H9 (cell line): ENCODE data around the gene CHL1. TPM values are rescaled to one million over a fixed set of nuclear protein-coding genes. Genes with fewer than 3 reads are reported as not detected.

Experiments used
- DNase-seq: peaks from one replicate; pipeline ENCODE4 v3.0.0-alpha.2; 2017
- H2AFZ ChIP-seq: one replicate; pipeline ENCODE4 v1.6.1; 2013; ENCODE audit warnings: mild to moderate bottlenecking, low read length, control low read depth, moderate library complexity
- H2AK5ac ChIP-seq: 2 replicates; pipeline ENCODE4 v1.6.1; 2013; ENCODE audit warnings: low read length, control low read depth, mixed read lengths; ENCODE audit not compliant: insufficient read length
- H2BK120ac ChIP-seq: one replicate; pipeline ENCODE4 v1.6.1; 2013; ENCODE audit warnings: low read depth, mild to moderate bottlenecking, low read length, control low read depth, inconsistent platforms; ENCODE audit not compliant: poor library complexity, severe bottlenecking
- H2BK12ac ChIP-seq: 2 replicates; pipeline ENCODE4 v1.6.1; 2013; ENCODE audit warnings: low read length, control low read depth, mixed read lengths, low read depth; ENCODE audit not compliant: insufficient read length
- H2BK15ac ChIP-seq: 2 replicates; pipeline ENCODE4 v1.6.1; 2013; ENCODE audit warnings: low read depth, low read length, control low read depth
- H2BK20ac ChIP-seq: one replicate; pipeline ENCODE4 v1.6.1; 2013; ENCODE audit warnings: low read depth, mild to moderate bottlenecking, low read length, control low read depth, inconsistent platforms; ENCODE audit not compliant: poor library complexity, severe bottlenecking
- H2BK5ac ChIP-seq: 2 replicates; pipeline ENCODE4 v1.6.1; 2013; ENCODE audit warnings: low read length, control low read depth, mixed read lengths; ENCODE audit not compliant: insufficient read length
- H3K14ac ChIP-seq: 2 replicates; pipeline ENCODE4 v1.6.1; 2013; ENCODE audit warnings: low read length, control low read depth; ENCODE audit not compliant: insufficient read depth
- H3K18ac ChIP-seq: 2 replicates; pipeline ENCODE4 v1.6.1; 2013; ENCODE audit warnings: low read depth, mild to moderate bottlenecking, mixed read lengths, low read length, control low read depth; ENCODE audit not compliant: insufficient read length
- H3K23ac ChIP-seq: 2 replicates; pipeline ENCODE4 v1.6.1; 2013; ENCODE audit warnings: low read length, control low read depth, mixed read lengths, low read depth; ENCODE audit not compliant: insufficient read length
- H3K23me2 ChIP-seq: 2 replicates; pipeline ENCODE4 v1.6.1; 2013; ENCODE audit warnings: low read depth, mild to moderate bottlenecking, mixed read lengths, low read length, control low read depth; ENCODE audit not compliant: insufficient read length, poor library complexity, severe bottlenecking
- H3K27ac ChIP-seq: 2 replicates; pipeline ENCODE4 v1.5.1; 2013; ENCODE audit warnings: low read length, control low read depth, mixed read lengths, low read depth; ENCODE audit not compliant: insufficient read length
- H3K27me3 ChIP-seq: 2 replicates; pipeline ENCODE4 v1.6.1; 2013; ENCODE audit warnings: low read length, control low read depth, inconsistent platforms; ENCODE audit not compliant: insufficient read depth
- H3K4ac ChIP-seq: 2 replicates; pipeline ENCODE4 v1.6.1; 2013; ENCODE audit warnings: low read depth, mild to moderate bottlenecking, control low read depth, inconsistent platforms, low read length, moderate library complexity
- H3K4me1 ChIP-seq: 2 replicates; pipeline ENCODE4 v1.6.1; 2013; ENCODE audit warnings: low read length, control low read depth, inconsistent platforms; ENCODE audit not compliant: insufficient read depth
- H3K4me2 ChIP-seq: 2 replicates; pipeline ENCODE4 v1.6.1; 2013; ENCODE audit warnings: low read length, control low read depth, mixed read lengths; ENCODE audit not compliant: insufficient read length, insufficient read depth
- H3K56ac ChIP-seq: 2 replicates; pipeline ENCODE4 v1.6.1; 2013; ENCODE audit warnings: low read depth, mild to moderate bottlenecking, mixed read lengths, low read length, control low read depth; ENCODE audit not compliant: insufficient read length
- H3K79me1 ChIP-seq: 2 replicates; pipeline ENCODE4 v1.6.1; 2013; ENCODE audit warnings: low read depth, mild to moderate bottlenecking, moderate library complexity, low read length, control low read depth, inconsistent platforms; ENCODE audit not compliant: insufficient read depth, poor library complexity, severe bottlenecking
- H3K79me2 ChIP-seq: 2 replicates; pipeline ENCODE4 v1.6.1; 2013; ENCODE audit warnings: low read length, control low read depth, inconsistent platforms; ENCODE audit not compliant: insufficient read depth
- H3K9ac ChIP-seq: 2 replicates; pipeline ENCODE4 v1.6.1; 2013; ENCODE audit warnings: low read length, control low read depth, mixed read lengths; ENCODE audit not compliant: insufficient read length; ENCODE audit errors: extremely low read depth
- H3K9me3 ChIP-seq: one replicate; pipeline ENCODE4 v1.6.1; 2013; ENCODE audit warnings: low read depth, low read length, inconsistent platforms; ENCODE audit not compliant: control insufficient read depth
- H3T11ph ChIP-seq: one replicate; pipeline ENCODE4 v1.6.1; 2013; ENCODE audit warnings: mild to moderate bottlenecking, low read length, control low read depth, inconsistent platforms
- H4K20me1 ChIP-seq: one replicate; pipeline ENCODE4 v1.6.1; 2013; ENCODE audit not compliant: control insufficient read depth, insufficient read length, insufficient read depth
- H4K5ac ChIP-seq: 2 replicates; pipeline ENCODE4 v1.6.1; 2013; ENCODE audit warnings: low read depth, mild to moderate bottlenecking, mixed read lengths, low read length, control low read depth; ENCODE audit not compliant: insufficient read length
- H4K8ac ChIP-seq: replicated peaks from 2 replicates; pipeline ENCODE4 v1.6.1; 2013; ENCODE audit warnings: low read length, control low read depth, mixed read lengths, low read depth; ENCODE audit not compliant: insufficient read length
- H4K91ac ChIP-seq: 2 replicates; pipeline ENCODE4 v1.6.1; 2013; ENCODE audit warnings: low read depth, mild to moderate bottlenecking, moderate library complexity, mixed read lengths, low read length, control low read depth; ENCODE audit not compliant: insufficient read length
- H3K27ac Mint-ChIP-seq, 3 experiments: 2 replicates in 2 of 3; 3 replicates in 1 of 3; pipeline ENCODE4 v1.8.0; 2020 to 2021; ENCODE audit warnings: mixed read lengths in 3 of 3, mild to moderate bottlenecking in 1 of 3, moderate library complexity in 1 of 3
- H3K27me3 Mint-ChIP-seq: 2 replicates; pipeline ENCODE4 v1.8.0; 2021; ENCODE audit warnings: low read depth, mild to moderate bottlenecking, moderate library complexity, mixed read lengths
- H3K36me3 Mint-ChIP-seq, 3 experiments: 2 replicates in 2 of 3; 3 replicates in 1 of 3; pipeline ENCODE4 v1.8.0; 2020 to 2021; ENCODE audit warnings: low read depth in 3 of 3, mixed read lengths in 3 of 3; ENCODE audit not compliant: insufficient read depth in 1 of 3
- H3K4me1 Mint-ChIP-seq, 2 experiments: 2 replicates each; pipeline ENCODE4 v1.8.0; 2020; ENCODE audit warnings: mixed read lengths in 2 of 2
- H3K4me3 Mint-ChIP-seq, 2 experiments: 2 replicates in 1 of 2; 3 replicates in 1 of 2; pipeline ENCODE4 v1.8.0; 2020 to 2021; ENCODE audit warnings: mild to moderate bottlenecking in 2 of 2, mixed read lengths in 2 of 2, moderate library complexity in 1 of 2
- H3K9me3 Mint-ChIP-seq, 2 experiments: 2 replicates in 1 of 2; 3 replicates in 1 of 2; pipeline ENCODE4 v1.8.0; 2020; ENCODE audit warnings: mild to moderate bottlenecking in 2 of 2, mixed read lengths in 2 of 2, moderate library complexity in 1 of 2
- CTCF ChIP-seq: fragments of 200-600 bp; sonication (generic); conservative IDR thresholded peaks from 3 replicates; pipeline ENCODE4 v1.8.0; 2021; ENCODE audit warnings: antibody characterized with exemption, mild to moderate bottlenecking
- WGBS: extraction: QIAGEN DNeasy Blood & Tissue Kit; methylation state at CpG from one replicate; pipeline ENCODE4 v1.1.7; 2013; ENCODE audit warnings: missing lambda C conversion rate, low lambda C conversion rate, mixed read lengths; ENCODE audit not compliant: insufficient read length; ENCODE audit errors: extremely low coverage; 5-methylcytosine and 5-hydroxymethylcytosine counted together
- total RNA-seq: library from RNA; stranded (reverse); gene quantifications from 2 replicates; pipeline ENCODE4 v1.2.1, GENCODE V29; 2021

CHL1 gene
- total RNA-seq, 1 experiment from 2014 or later: not detected

- no peak overlapping the region for H2AFZ ChIP-seq
- no peak overlapping the region for H3K4me2 ChIP-seq
- H4K91ac ChIP-seq: no peak overlapping the region
- H2BK5ac ChIP-seq: no peak overlapping the region
- H3T11ph ChIP-seq: no peak overlapping the region
- no peak overlapping the region for H2BK120ac ChIP-seq
- Mint-ChIP-seq H3K4me3 (no peak overlapping the region), H3K27ac (no peak overlapping the region), H3K27me3 (peaks cover 61% of the 10 kb centered on the region), H3K9me3 (no peaks in the 10 kb centered on the region), H3K4me1 (peaks cover 0 to 5% of the 10 kb centered on the region in 2 experiments; a peak in 2 of 4 replicates), H3K36me3 (no peaks in the 10 kb centered on the region; a peak in 1 of 7 replicates)
- TF ChIP-seq CTCF: no peak
- no peak overlapping the region for H3K23ac ChIP-seq
- no peak for DNase-seq
- H4K8ac ChIP-seq: no peak overlapping the region
- H3K4me1 ChIP-seq: no peaks in the 10 kb centered on the region
- no peak overlapping the region for H3K4ac ChIP-seq
- H2BK15ac ChIP-seq: no peak overlapping the region
- no peak overlapping the region for H4K5ac ChIP-seq
- no CpG with 5 or more reads among the region's 3 CpGs for WGBS
- H3K9ac ChIP-seq: no peak overlapping the region
- H3K79me1 ChIP-seq: no peaks in the 10 kb centered on the region
- no peak overlapping the region for H2BK20ac ChIP-seq
- H3K56ac ChIP-seq: no peak overlapping the region
- H3K23me2 ChIP-seq: peaks cover 16% of the 10 kb centered on the region
- H3K79me2 ChIP-seq: no peaks in the 10 kb centered on the region
- no peak overlapping the region for H2BK12ac ChIP-seq
- no peak overlapping the region for H3K27ac ChIP-seq
- H3K27me3 ChIP-seq: peaks cover 6% of the 10 kb centered on the region; the same call in 1 of the 2 replicates
- H2AK5ac ChIP-seq: no peak overlapping the region
- no peak overlapping the region for H3K14ac ChIP-seq
- H3K9me3 ChIP-seq: no peaks in the 10 kb centered on the region
- no peak overlapping the region for H3K18ac ChIP-seq
- no peaks in the 10 kb centered on the region for H4K20me1 ChIP-seq
These were observed 2.1 kb upstream of the CHL1 start for GRCh38 chr3:194421-194820.
